ENCODE measurements around the gene SLC18B1. TPM values are rescaled to one million over a fixed set of nuclear protein-coding genes. Genes with fewer than 3 reads are reported as not detected.

Gene SLC18B1
- total and polyA plus RNA-seq, 4 experiments from 2014 or later, result 11.6 to 19.5 (median 14.2) TPM

DNA sequence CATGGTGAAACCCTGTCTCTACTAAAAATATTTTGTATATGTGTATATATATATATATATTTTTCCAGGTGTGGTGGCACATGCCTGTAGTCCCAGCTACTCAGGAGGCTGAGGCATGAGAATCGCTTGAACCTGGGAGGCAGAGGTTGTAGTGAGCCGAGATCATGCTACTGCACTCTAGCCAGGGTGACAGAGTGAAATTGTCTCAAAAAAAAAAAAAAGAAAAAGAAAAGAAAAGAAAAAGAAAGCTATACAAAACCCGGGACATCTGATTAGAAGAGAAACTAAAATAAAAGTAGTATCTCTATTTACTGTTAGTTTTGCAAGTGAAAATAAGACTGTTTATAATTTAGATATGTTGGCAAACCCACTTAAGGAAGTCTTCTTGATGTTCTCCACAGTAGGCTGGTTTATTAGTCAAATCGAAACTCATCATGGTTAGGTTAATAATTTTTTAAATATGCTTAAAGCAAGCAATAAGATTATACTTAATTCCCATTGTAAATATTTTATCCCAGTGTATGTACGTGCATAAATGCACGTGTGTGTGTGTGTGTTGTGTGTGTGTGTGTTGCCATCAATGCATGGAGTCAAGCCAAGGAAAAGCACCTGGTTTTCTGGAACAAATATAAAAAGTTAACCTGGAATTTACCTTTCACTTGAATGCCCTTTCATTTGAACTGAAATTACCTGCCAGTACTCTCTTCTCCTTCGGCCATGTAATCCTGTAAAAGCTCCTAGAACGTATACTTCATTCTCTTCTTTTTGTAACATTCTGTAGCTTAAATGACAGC lies 47.8 kb downstream of the SLC18B1 start:
- Histone ChIP-seq H3K9me3 (ENCODE audit: control insufficient read depth in 1 of 2, low read length in 2 of 2) (no peaks in the 10 kb centered on the region), H3K4me3 (ENCODE audit: low read length in 2 of 2) (no peak overlapping the region), H3K4me1 (ENCODE audit: insufficient read depth, low read length) (peaks cover 26% of the 10 kb centered on the region), H3K27me3 (ENCODE audit: insufficient read depth, low read length) (no peaks in the 10 kb centered on the region), H3K27ac (ENCODE audit: low read depth, low read length) (no peak overlapping the region), H3K36me3 (ENCODE audit: insufficient read depth, low read length) (no peaks in the 10 kb centered on the region)
- ChIA-PET POLR2A (ENCODE audit: partially characterized antibody) (interaction anchor here (1.0 kb wide), 1 partner anchor 64 kb away, joined by 3 read pairs; no protein-coding TSS in a partner anchor), CTCF (ENCODE audit: partially characterized antibody) (interaction anchor here (0.9 to 1.7 kb wide), 4 partner anchors 10 to 81 kb away, joined by 3 to 5 read pairs (median 4); partner anchors contain the start of gene SLC18B1)
- DNase-seq, result no peak
- H3K27me3 Mint-ChIP-seq, result peaks cover 0 to under 1% of the 10 kb centered on the region in 2 donors
- H3K4me1 Mint-ChIP-seq, result peaks cover 13 to 29% (median 23%) of the 10 kb centered on the region in 4 donors
- H3K27ac Mint-ChIP-seq, result peak overlapping the region in 2 of 7 donors; percentile 69 to 78
- peak overlapping the region in 6 of 8 donors; percentile 37 to 73 (median 52) for H3K4me3 Mint-ChIP-seq
- H3K9me3 Mint-ChIP-seq, result peaks cover 0 to 2% (median 0%) of the 10 kb centered on the region in 8 donors
- intact Hi-C loops (cut with micrococcal nuclease), result no loop called here
- H3K36me3 Mint-ChIP-seq, result peaks cover 12 to 18% of the 10 kb centered on the region in 2 donors

DNA sequence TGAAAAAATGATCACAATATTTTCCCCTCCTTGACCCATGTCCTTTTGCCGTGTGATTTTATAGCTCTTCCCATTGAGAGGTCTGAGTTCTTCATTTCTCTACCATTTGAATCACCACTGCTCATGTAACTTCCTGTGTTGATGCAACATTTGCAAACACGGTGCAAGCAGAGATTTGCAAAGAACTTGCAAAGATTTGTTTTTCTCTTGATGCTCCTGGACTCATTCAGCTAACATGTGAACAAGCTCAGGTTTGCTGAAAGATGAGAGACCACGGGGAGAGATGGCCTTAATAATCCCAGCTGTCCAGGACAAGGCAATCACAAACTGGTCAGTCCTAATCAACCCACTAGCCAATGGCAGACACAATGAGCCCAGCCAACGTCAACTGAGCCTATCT lies 49.3 kb downstream of the SLC18B1 start:
- H3K27ac Mint-ChIP-seq, result peak overlapping the region in 4 of 7 donors; percentile 7 to 68 (median 15)
- H3K27ac ChIP-seq (ENCODE audit: low read depth, low read length), result no peak overlapping the region
- CTCF ChIA-PET (ENCODE audit: partially characterized antibody), result interaction anchor here (0.8 to 1.7 kb wide), 2 partner anchors 9 to 80 kb away, joined by 3 to 4 read pairs; no protein-coding TSS in a partner anchor

DNA sequence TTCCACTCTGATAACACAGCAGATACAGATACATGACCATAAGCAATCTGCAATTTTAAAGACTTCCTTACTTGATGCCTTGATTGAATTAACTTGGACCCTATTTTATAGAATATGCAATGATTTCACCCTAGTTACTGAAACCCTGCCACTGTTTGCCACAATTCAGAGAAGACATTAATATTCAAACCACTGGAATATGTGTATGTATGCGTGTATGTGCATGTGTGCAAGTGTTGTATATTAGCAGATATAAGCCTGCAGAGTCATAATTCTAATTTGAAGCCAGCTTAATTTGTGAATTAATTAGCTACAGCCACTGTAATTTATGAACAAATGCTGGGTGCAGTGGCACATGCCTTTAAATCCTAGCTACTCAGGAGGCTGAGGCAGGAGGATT lies 50.0 kb downstream of the SLC18B1 start:
- Histone ChIP-seq H3K4me1 (ENCODE audit: insufficient read depth, low read length) (peaks cover 26% of the 10 kb centered on the region), H3K9me3 (ENCODE audit: control insufficient read depth in 1 of 2, low read length in 2 of 2) (no peaks in the 10 kb centered on the region), H3K27me3 (ENCODE audit: insufficient read depth, low read length) (no peaks in the 10 kb centered on the region), H3K27ac (ENCODE audit: low read depth, low read length) (no peak overlapping the region), H3K4me3 (ENCODE audit: low read length in 2 of 2) (no peak overlapping the region), H3K36me3 (ENCODE audit: insufficient read depth, low read length) (no peaks in the 10 kb centered on the region)
- H3K4me3 Mint-ChIP-seq, result no peak overlapping the region
- POLR2A ChIA-PET (ENCODE audit: partially characterized antibody), result interaction anchor here (1.2 to 1.8 kb wide), 2 partner anchors 18 to 66 kb away, joined by 4 to 12 read pairs; partner anchors contain the start of gene RPS12
- no peaks in the 10 kb centered on the region for H3K27me3 Mint-ChIP-seq
- CTCF ChIA-PET (ENCODE audit: partially characterized antibody), result interaction anchor here (0.7 to 0.8 kb wide), 2 partner anchors 50 to 80 kb away, joined by 3 read pairs; partner anchors contain the start of gene SLC18B1
- H3K9me3 Mint-ChIP-seq, result peaks cover 0 to 2% (median 0%) of the 10 kb centered on the region in 8 donors
- intact Hi-C loops (cut with micrococcal nuclease), result no loop called here
- no peak overlapping the region for H3K27ac Mint-ChIP-seq
- peaks cover 16 to 29% (median 23%) of the 10 kb centered on the region in 4 donors for H3K4me1 Mint-ChIP-seq
- H3K36me3 Mint-ChIP-seq, result peaks cover 22 to 32% of the 10 kb centered on the region in 2 donors
- DNase-seq, result no peak

More for the DNA sequence above, 49.3 kb downstream of the SLC18B1 start:
- H3K27me3 ChIP-seq (ENCODE audit: insufficient read depth, low read length), result no peaks in the 10 kb centered on the region
- no peaks in the 10 kb centered on the region for H3K9me3 ChIP-seq (ENCODE audit: control insufficient read depth in 1 of 2, low read length in 2 of 2)
- Mint-ChIP-seq H3K9me3 (peaks cover 0 to 2% (median 0%) of the 10 kb centered on the region in 8 donors), H3K4me3 (peak overlapping the region in 3 of 8 donors; percentile 3 to 42 (median 26)), H3K4me1 (peaks cover 16 to 29% (median 23%) of the 10 kb centered on the region in 4 donors), H3K27me3 (no peaks in the 10 kb centered on the region), H3K36me3 (peaks cover 19 to 27% of the 10 kb centered on the region in 2 donors)
- POLR2A ChIA-PET (ENCODE audit: partially characterized antibody), result interaction anchor here (1.2 to 1.8 kb wide), 2 partner anchors 17 to 66 kb away, joined by 4 to 12 read pairs; partner anchors contain the start of gene RPS12
- DNase-seq, result no peak
- H3K4me3 ChIP-seq (ENCODE audit: low read length in 2 of 2), result no peak overlapping the region
- H3K4me1 ChIP-seq (ENCODE audit: insufficient read depth, low read length), result peaks cover 26% of the 10 kb centered on the region
- H3K36me3 ChIP-seq (ENCODE audit: insufficient read depth, low read length), result no peaks in the 10 kb centered on the region
- intact Hi-C loops (cut with micrococcal nuclease), result no loop called here

DNA sequence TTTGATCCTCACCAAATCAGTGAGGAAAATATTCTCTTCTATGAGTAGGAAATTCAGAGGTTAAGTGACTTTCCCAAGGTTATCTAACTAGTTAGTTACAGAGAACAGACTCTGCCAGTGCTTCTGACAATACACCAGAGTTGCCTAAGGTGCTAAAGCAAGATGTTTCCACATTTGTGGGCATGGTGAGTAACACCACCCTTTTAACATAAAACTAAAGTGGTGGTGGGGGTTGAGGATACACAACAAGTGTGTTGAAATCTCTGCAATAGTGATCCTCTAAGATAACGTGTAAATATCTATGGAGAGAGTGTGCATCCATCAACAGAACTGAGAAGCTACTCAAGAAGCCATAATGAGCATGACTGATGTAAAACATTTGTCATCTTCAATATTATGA lies 52.4 kb downstream of the SLC18B1 start:
- Mint-ChIP-seq H3K4me3 (no peak overlapping the region), H3K27me3 (no peaks in the 10 kb centered on the region), H3K9me3 (peaks cover 0 to 7% (median 1%) of the 10 kb centered on the region in 8 donors), H3K36me3 (peaks cover 17 to 40% of the 10 kb centered on the region in 2 donors), H3K27ac (no peak overlapping the region), H3K4me1 (peaks cover 10 to 21% (median 17%) of the 10 kb centered on the region in 4 donors)
- Histone ChIP-seq H3K36me3 (ENCODE audit: insufficient read depth, low read length) (no peaks in the 10 kb centered on the region), H3K4me1 (ENCODE audit: insufficient read depth, low read length) (peaks cover 17% of the 10 kb centered on the region), H3K27me3 (ENCODE audit: insufficient read depth, low read length) (no peaks in the 10 kb centered on the region), H3K9me3 (ENCODE audit: control insufficient read depth in 1 of 2, low read length in 2 of 2) (no peaks in the 10 kb centered on the region), H3K27ac (ENCODE audit: low read depth, low read length) (no peak overlapping the region), H3K4me3 (ENCODE audit: low read length in 2 of 2) (no peak overlapping the region)
- DNase-seq, result no peak
- CTCF ChIA-PET (ENCODE audit: partially characterized antibody), result no interaction called here
- intact Hi-C loops (cut with micrococcal nuclease), result no loop called here
- POLR2A ChIA-PET (ENCODE audit: partially characterized antibody), result no interaction called here

DNA sequence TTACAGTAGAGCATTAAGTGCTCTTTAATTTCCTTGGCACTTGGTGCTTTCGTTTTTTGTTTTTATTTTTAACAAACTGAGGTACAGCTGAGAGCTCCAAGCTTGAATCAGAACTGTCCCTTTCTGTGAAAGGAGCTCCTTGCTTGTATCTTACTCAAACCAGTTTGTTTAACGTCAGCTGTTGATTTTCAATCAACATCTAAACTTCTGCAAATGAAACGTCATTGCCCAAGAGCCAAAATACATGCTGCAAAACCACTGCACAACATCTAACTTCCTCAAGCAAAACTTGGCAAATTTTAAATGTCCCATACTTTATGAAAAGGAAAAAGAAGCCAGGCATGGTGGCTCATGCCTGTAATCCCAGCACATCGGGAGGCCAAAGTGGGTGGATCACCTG lies 55.9 kb downstream of the SLC18B1 start:
- Mint-ChIP-seq H3K36me3 (peaks cover 15 to 41% of the 10 kb centered on the region in 2 donors), H3K27me3 (peaks cover 1 to 2% of the 10 kb centered on the region in 2 donors), H3K27ac (no peak overlapping the region), H3K4me1 (peaks cover 0 to 2% (median 0%) of the 10 kb centered on the region in 4 donors), H3K9me3 (peaks cover 0 to 16% (median 8%) of the 10 kb centered on the region in 8 donors), H3K4me3 (no peak overlapping the region)
- H3K36me3 ChIP-seq (ENCODE audit: insufficient read depth, low read length), result no peaks in the 10 kb centered on the region
- ChIA-PET CTCF (ENCODE audit: partially characterized antibody) (no interaction called here), POLR2A (ENCODE audit: partially characterized antibody) (no interaction called here)
- no peak overlapping the region for H3K27ac ChIP-seq (ENCODE audit: low read depth, low read length)
- no peaks in the 10 kb centered on the region for H3K4me1 ChIP-seq (ENCODE audit: insufficient read depth, low read length)
- H3K4me3 ChIP-seq (ENCODE audit: low read length in 2 of 2), result no peak overlapping the region
- H3K9me3 ChIP-seq (ENCODE audit: control insufficient read depth in 1 of 2, low read length in 2 of 2), result no peaks in the 10 kb centered on the region
- no peaks in the 10 kb centered on the region for H3K27me3 ChIP-seq (ENCODE audit: insufficient read depth, low read length)
- intact Hi-C loops (cut with micrococcal nuclease), result no loop called here
- DNase-seq, result no peak

DNA sequence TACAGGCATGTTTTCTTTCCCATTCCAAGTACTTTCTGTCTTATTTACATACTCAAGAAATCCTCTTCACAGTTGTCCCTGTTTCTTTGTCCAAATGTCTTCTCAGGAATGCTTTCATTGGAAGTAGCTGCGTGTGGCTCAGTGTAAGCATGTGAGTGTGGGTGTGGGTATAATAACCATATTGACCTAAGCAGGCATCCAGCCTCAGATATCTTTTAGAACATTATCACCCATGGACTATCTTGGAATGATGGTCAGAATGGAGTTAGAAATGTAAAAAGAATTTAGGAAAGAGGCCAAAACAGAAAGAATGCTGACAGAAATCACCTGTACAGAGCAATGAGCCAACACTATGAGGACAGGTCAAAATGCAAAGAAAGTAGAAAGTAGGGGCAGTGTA lies 57.2 kb downstream of the SLC18B1 start:
- peak overlapping the region in 1 of 7 donors; percentile 6 for H3K27ac Mint-ChIP-seq
- POLR2A ChIA-PET (ENCODE audit: partially characterized antibody), result no interaction called here

DNA sequence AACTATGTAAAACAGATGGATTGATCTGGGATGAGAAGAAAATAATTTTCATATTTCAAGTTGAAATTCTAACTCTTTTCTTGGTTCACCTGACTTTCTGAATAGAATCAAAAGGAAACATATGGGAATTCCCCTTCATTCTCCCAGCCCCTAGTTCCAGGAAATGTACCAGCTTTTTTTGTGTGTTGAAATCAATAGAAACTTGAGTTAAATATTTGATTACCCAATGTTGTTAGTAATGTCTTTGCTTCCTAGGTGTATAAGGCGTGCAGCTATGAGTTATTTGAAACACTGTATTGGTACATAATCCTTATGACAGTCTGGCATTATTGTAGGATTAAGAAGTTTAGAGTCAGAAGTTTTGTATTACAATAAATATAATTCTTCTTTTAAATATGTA lies 62.2 kb downstream of the SLC18B1 start:
- Mint-ChIP-seq H3K27me3 (peaks cover 1 to 2% of the 10 kb centered on the region in 2 donors), H3K4me3 (no peak overlapping the region), H3K9me3 (peaks cover 0 to 14% (median 6%) of the 10 kb centered on the region in 8 donors), H3K27ac (no peak overlapping the region), H3K36me3 (peaks cover 0 to 10% of the 10 kb centered on the region in 2 donors), H3K4me1 (peaks cover 0 to 10% (median 8%) of the 10 kb centered on the region in 4 donors)
- Histone ChIP-seq H3K4me3 (ENCODE audit: low read length in 2 of 2) (no peak overlapping the region), H3K36me3 (ENCODE audit: insufficient read depth, low read length) (no peaks in the 10 kb centered on the region), H3K4me1 (ENCODE audit: insufficient read depth, low read length) (no peaks in the 10 kb centered on the region), H3K27ac (ENCODE audit: low read depth, low read length) (no peak overlapping the region), H3K9me3 (ENCODE audit: control insufficient read depth in 1 of 2, low read length in 2 of 2) (no peaks in the 10 kb centered on the region), H3K27me3 (ENCODE audit: insufficient read depth, low read length) (no peaks in the 10 kb centered on the region)
- ChIA-PET CTCF (ENCODE audit: partially characterized antibody) (no interaction called here), POLR2A (ENCODE audit: partially characterized antibody) (no interaction called here)
- intact Hi-C loops (cut with micrococcal nuclease), result no loop called here
- no peak for DNase-seq

More for the DNA sequence above, 57.2 kb downstream of the SLC18B1 start:
- H3K9me3 ChIP-seq (ENCODE audit: control insufficient read depth in 1 of 2, low read length in 2 of 2), result no peaks in the 10 kb centered on the region
- H3K9me3 Mint-ChIP-seq, result peaks cover 0 to 16% (median 8%) of the 10 kb centered on the region in 8 donors
- DNase-seq, result no peak
- no peak overlapping the region for H3K27ac ChIP-seq (ENCODE audit: low read depth, low read length)
- no peaks in the 10 kb centered on the region for H3K36me3 ChIP-seq (ENCODE audit: insufficient read depth, low read length)
- peaks cover 1 to 2% of the 10 kb centered on the region in 2 donors for H3K27me3 Mint-ChIP-seq
- peaks cover 0 to 11% (median 8%) of the 10 kb centered on the region in 4 donors for H3K4me1 Mint-ChIP-seq
- CTCF ChIA-PET (ENCODE audit: partially characterized antibody), result interaction anchor here (1.5 kb wide), 1 partner anchor 9 kb away, joined by 4 read pairs; no protein-coding TSS in a partner anchor
- H3K4me3 Mint-ChIP-seq, result no peak overlapping the region
- intact Hi-C loops (cut with micrococcal nuclease), result no loop called here
- no peaks in the 10 kb centered on the region for H3K4me1 ChIP-seq (ENCODE audit: insufficient read depth, low read length)
- no peak overlapping the region for H3K4me3 ChIP-seq (ENCODE audit: low read length in 2 of 2)
- no peaks in the 10 kb centered on the region for H3K27me3 ChIP-seq (ENCODE audit: insufficient read depth, low read length)
- H3K36me3 Mint-ChIP-seq, result peaks cover 15 to 35% of the 10 kb centered on the region in 2 donors

Data from CD4-positive, alpha-beta memory T cell (primary cell).